Stomach (tissue), 4 donors: ENCODE data around the gene MYRFL.

Experiments
- CTCF ChIP-seq, 7 experiments: fragments of 450-650 bp in 4 of 7; fragments of 200-600 bp in 3 of 7; sonication (generic) in 3 of 7; IDR thresholded peaks; one replicate each; pipeline ENCODE4 v1.5.1; 2016 to 2019; ENCODE audit warnings: antibody characterized with exemption in 7 of 7, control low read depth in 2 of 7, mild to moderate bottlenecking in 1 of 7
- EP300 ChIP-seq: sonication (generic); formaldehyde crosslinking; IDR thresholded peaks from one replicate; pipeline ENCODE4 v1.6.1; 2017; ENCODE audit warnings: antibody characterized with exemption

- TF ChIP-seq CTCF (IDR thresholded peaks at IDR 0.05): no peak
- no peak for TF ChIP-seq EP300
These were observed 160.6 kb downstream of the MYRFL start for GRCh38 chr12:69985656-69986055.
